ENCODE data around the gene BCAS4.

The BCAS4 gene

GRCh38 chr20:50885781-50886180 lies 90.9 kb downstream of the BCAS4 start:
- Mint-ChIP-seq H3K27me3 (no peaks in the 10 kb centered on the region), H3K4me1 (no peaks in the 10 kb centered on the region), H3K27ac (no peak overlapping the region), H3K36me3 (peaks cover 10% of the 10 kb centered on the region), H3K9me3 (no peaks in the 10 kb centered on the region), H3K4me3 (no peak overlapping the region)
- DNase-seq (ENCODE audit: low spot score in 2 of 2) = no peak
- no peak for ATAC-seq (ENCODE audit: low read depth)

GRCh38 chr20:50886184-50886790 lies 91.4 kb downstream of the BCAS4 start:
- DNase-seq (ENCODE audit: low spot score in 2 of 2) (no peak), ATAC-seq (ENCODE audit: low read depth) (no peak)
- Mint-ChIP-seq H3K27ac (no peak overlapping the region), H3K4me1 (no peaks in the 10 kb centered on the region), H3K27me3 (no peaks in the 10 kb centered on the region), H3K4me3 (no peak overlapping the region), H3K9me3 (no peaks in the 10 kb centered on the region), H3K36me3 (peaks cover 10% of the 10 kb centered on the region)

GRCh38 chr20:50887576-50887975 lies 92.7 kb downstream of the BCAS4 start:
- Mint-ChIP-seq H3K4me3 (no peak overlapping the region), H3K36me3 (peaks cover 15% of the 10 kb centered on the region), H3K27ac (peak overlapping the region; percentile 29), H3K27me3 (no peaks in the 10 kb centered on the region), H3K4me1 (peaks cover 8% of the 10 kb centered on the region), H3K9me3 (no peaks in the 10 kb centered on the region)
- DNase-seq (ENCODE audit: low spot score in 2 of 2) = no peak
- ATAC-seq (ENCODE audit: low read depth) = no peak

- no peak for DNase-seq (ENCODE audit: low spot score in 2 of 2)
- no peaks in the 10 kb centered on the region for H3K9me3 Mint-ChIP-seq
- ATAC-seq (ENCODE audit: low read depth) = no peak
- no peaks in the 10 kb centered on the region for H3K27me3 Mint-ChIP-seq
- H3K36me3 Mint-ChIP-seq = peaks cover 24% of the 10 kb centered on the region
- no peak overlapping the region for H3K4me3 Mint-ChIP-seq
- peaks cover 14% of the 10 kb centered on the region for H3K4me1 Mint-ChIP-seq
- peak overlapping the region; percentile 95 for H3K27ac Mint-ChIP-seq
These were observed 96.3 kb downstream of the BCAS4 start for GRCh38 chr20:50891138-50891537.

- Mint-ChIP-seq H3K27ac (peak overlapping the region; percentile 95), H3K4me1 (peaks cover 16% of the 10 kb centered on the region), H3K36me3 (peaks cover 27% of the 10 kb centered on the region), H3K4me3 (no peak overlapping the region), H3K27me3 (no peaks in the 10 kb centered on the region), H3K9me3 (no peaks in the 10 kb centered on the region)
- DNase-seq (ENCODE audit: low spot score in 2 of 2) = no peak
- ATAC-seq (ENCODE audit: low read depth) = peak; percentile 69
These were observed 97.5 kb downstream of the BCAS4 start for GRCh38 chr20:50892394-50892793.

GRCh38 chr20:50893620-50894019 lies 98.8 kb downstream of the BCAS4 start:
- no peaks in the 10 kb centered on the region for H3K9me3 Mint-ChIP-seq
- peaks cover 21% of the 10 kb centered on the region for H3K4me1 Mint-ChIP-seq
- no peaks in the 10 kb centered on the region for H3K27me3 Mint-ChIP-seq
- DNase-seq (ENCODE audit: low spot score in 2 of 2) (no peak), ATAC-seq (ENCODE audit: low read depth) (no peak)
- H3K27ac Mint-ChIP-seq = peak overlapping the region; percentile 95
- H3K36me3 Mint-ChIP-seq = peaks cover 34% of the 10 kb centered on the region
- H3K4me3 Mint-ChIP-seq = no peak overlapping the region

- Mint-ChIP-seq H3K4me3 (no peak overlapping the region), H3K27ac (no peak overlapping the region), H3K36me3 (peaks cover 34% of the 10 kb centered on the region), H3K9me3 (no peaks in the 10 kb centered on the region), H3K4me1 (peaks cover 21% of the 10 kb centered on the region), H3K27me3 (no peaks in the 10 kb centered on the region)
- no peak for ATAC-seq (ENCODE audit: low read depth)
- DNase-seq (ENCODE audit: low spot score in 2 of 2) = no peak
These were observed 100.4 kb downstream of the BCAS4 start for GRCh38 chr20:50895111-50895830.

GRCh38 chr20:50898475-50898874 lies 103.6 kb downstream of the BCAS4 start:
- ATAC-seq (ENCODE audit: low read depth) (no peak), DNase-seq (ENCODE audit: low spot score in 2 of 2) (no peak)
- Mint-ChIP-seq H3K36me3 (peaks cover 26% of the 10 kb centered on the region), H3K4me1 (peaks cover 19% of the 10 kb centered on the region), H3K27ac (peak overlapping the region; percentile 92), H3K27me3 (no peaks in the 10 kb centered on the region), H3K4me3 (no peak overlapping the region), H3K9me3 (no peaks in the 10 kb centered on the region)

GRCh38 chr20:50900261-50900660 lies 105.4 kb downstream of the BCAS4 start:
- Mint-ChIP-seq H3K36me3 (peaks cover 20% of the 10 kb centered on the region), H3K9me3 (no peaks in the 10 kb centered on the region), H3K4me1 (peaks cover 25% of the 10 kb centered on the region), H3K27me3 (no peaks in the 10 kb centered on the region), H3K27ac (no peak overlapping the region), H3K4me3 (no peak overlapping the region)
- no peak for DNase-seq (ENCODE audit: low spot score in 2 of 2)
- ATAC-seq (ENCODE audit: low read depth) = no peak

- peak overlapping the region; percentile 83 for H3K27ac Mint-ChIP-seq
- no peaks in the 10 kb centered on the region for H3K9me3 Mint-ChIP-seq
- H3K36me3 Mint-ChIP-seq = peaks cover 20% of the 10 kb centered on the region
These were observed 106.4 kb downstream of the BCAS4 start for GRCh38 chr20:50901301-50901700.

GRCh38 chr20:50903353-50904051 lies 108.6 kb downstream of the BCAS4 start:
- DNase-seq (ENCODE audit: low spot score in 2 of 2) (no peak), ATAC-seq (ENCODE audit: low read depth) (no peak)
- peaks cover 27% of the 10 kb centered on the region for H3K4me1 Mint-ChIP-seq
- peaks cover 12% of the 10 kb centered on the region for H3K36me3 Mint-ChIP-seq
- H3K27me3 Mint-ChIP-seq = no peaks in the 10 kb centered on the region
- H3K4me3 Mint-ChIP-seq = no peak overlapping the region
- no peaks in the 10 kb centered on the region for H3K9me3 Mint-ChIP-seq
- H3K27ac Mint-ChIP-seq = peak overlapping the region; percentile 83

More at GRCh38 chr20:50901301-50901700, 106.4 kb downstream of the BCAS4 start:
- ATAC-seq (ENCODE audit: low read depth) (no peak), DNase-seq (ENCODE audit: low spot score in 2 of 2) (no peak)
- H3K4me1 Mint-ChIP-seq = peaks cover 25% of the 10 kb centered on the region
- no peaks in the 10 kb centered on the region for H3K27me3 Mint-ChIP-seq
- no peak overlapping the region for H3K4me3 Mint-ChIP-seq

GRCh38 chr20:50904067-50904570 lies 109.3 kb downstream of the BCAS4 start:
- no peak overlapping the region for H3K4me3 Mint-ChIP-seq
- ATAC-seq (ENCODE audit: low read depth) = peak; percentile 22
- H3K27me3 Mint-ChIP-seq = no peaks in the 10 kb centered on the region
- no peak for DNase-seq (ENCODE audit: low spot score in 2 of 2)
- peaks cover 12% of the 10 kb centered on the region for H3K36me3 Mint-ChIP-seq
- no peaks in the 10 kb centered on the region for H3K9me3 Mint-ChIP-seq
- peak overlapping the region; percentile 83 for H3K27ac Mint-ChIP-seq
- peaks cover 27% of the 10 kb centered on the region for H3K4me1 Mint-ChIP-seq

GRCh38 chr20:50909413-50909812 lies 114.6 kb downstream of the BCAS4 start:
- no peaks in the 10 kb centered on the region for H3K9me3 Mint-ChIP-seq
- no peak overlapping the region for H3K4me3 Mint-ChIP-seq
- no peak for ATAC-seq (ENCODE audit: low read depth)
- peaks cover 44% of the 10 kb centered on the region for H3K4me1 Mint-ChIP-seq
- DNase-seq (ENCODE audit: low spot score in 2 of 2) = no peak
- H3K36me3 Mint-ChIP-seq = peaks cover 6% of the 10 kb centered on the region
- H3K27me3 Mint-ChIP-seq = no peaks in the 10 kb centered on the region
- peak overlapping the region; percentile 55 for H3K27ac Mint-ChIP-seq

- ATAC-seq (ENCODE audit: low read depth) = no peak
- Mint-ChIP-seq H3K4me3 (peak overlapping the region; percentile 4), H3K9me3 (no peaks in the 10 kb centered on the region), H3K27ac (peak overlapping the region; percentile 84), H3K4me1 (peaks cover 53% of the 10 kb centered on the region), H3K36me3 (peaks cover 6% of the 10 kb centered on the region), H3K27me3 (no peaks in the 10 kb centered on the region)
- no peak for DNase-seq (ENCODE audit: low spot score in 2 of 2)
These were observed 116.2 kb downstream of the BCAS4 start for GRCh38 chr20:50911030-50911429.
